ENCODE measurements around the gene GLOD5.

GLOD5 gene

GRCh38 chrX:48823053-48823452 lies 61.5 kb downstream of the GLOD5 start:
- peaks cover 5% of the 10 kb centered on the region for H3K4me1 Mint-ChIP-seq (ENCODE audit: low read depth)
- no peak overlapping the region for H3K27ac Mint-ChIP-seq
- no peaks in the 10 kb centered on the region for H3K9me3 Mint-ChIP-seq (ENCODE audit: low read depth)
- no peaks in the 10 kb centered on the region for H3K36me3 Mint-ChIP-seq
- H3K27me3 Mint-ChIP-seq = no peaks in the 10 kb centered on the region
- no peak overlapping the region for H3K4me3 Mint-ChIP-seq
